ENCODE data around the gene SCN3A.

The SCN3A gene

GRCh38 chr2:165164201-165164600 lies 39.6 kb downstream of the SCN3A start:
- no peak overlapping the region for H3K4me3 ChIP-seq (ENCODE audit: low read depth, low read length)
- DNase-seq (ENCODE audit: low read depth), result no peak
- TF ChIP-seq CTCF (IDR thresholded peaks at IDR 0.05; ENCODE audit: low read depth, low read length, missing control alignments), result no peak

- TF ChIP-seq CTCF (IDR thresholded peaks at IDR 0.05; ENCODE audit: low read depth, low read length, missing control alignments), result no peak
- no peak overlapping the region for H3K4me3 ChIP-seq (ENCODE audit: low read depth, low read length)
- DNase-seq (ENCODE audit: low read depth), result no peak
Measured at GRCh38 chr2:165163761-165164160, 40.1 kb downstream of the SCN3A start.

- no peak for TF ChIP-seq CTCF (IDR thresholded peaks at IDR 0.05; ENCODE audit: low read depth, low read length, missing control alignments)
- DNase-seq (ENCODE audit: low read depth), result no peak
- no peak overlapping the region for H3K4me3 ChIP-seq (ENCODE audit: low read depth, low read length)
Measured at GRCh38 chr2:165162466-165162865, 41.4 kb downstream of the SCN3A start.

GRCh38 chr2:165161510-165161909 lies 42.3 kb downstream of the SCN3A start:
- TF ChIP-seq CTCF (IDR thresholded peaks at IDR 0.05; ENCODE audit: low read depth, low read length, missing control alignments), result no peak
- H3K4me3 ChIP-seq (ENCODE audit: low read depth, low read length), result no peak overlapping the region
- DNase-seq (ENCODE audit: low read depth), result no peak

GRCh38 chr2:165157160-165157559 lies 46.7 kb downstream of the SCN3A start:
- TF ChIP-seq CTCF (IDR thresholded peaks at IDR 0.05; ENCODE audit: low read depth, low read length, missing control alignments), result no peak
- no peak for DNase-seq (ENCODE audit: low read depth)
- no peak overlapping the region for H3K4me3 ChIP-seq (ENCODE audit: low read depth, low read length)

GRCh38 chr2:165155152-165155551 lies 48.7 kb downstream of the SCN3A start:
- DNase-seq (ENCODE audit: low read depth), result no peak
- no peak for TF ChIP-seq CTCF (IDR thresholded peaks at IDR 0.05; ENCODE audit: low read depth, low read length, missing control alignments)
- no peak overlapping the region for H3K4me3 ChIP-seq (ENCODE audit: low read depth, low read length)

GRCh38 chr2:165149439-165149838 lies 54.4 kb downstream of the SCN3A start:
- no peak overlapping the region for H3K4me3 ChIP-seq (ENCODE audit: low read depth, low read length)
- no peak for TF ChIP-seq CTCF (IDR thresholded peaks at IDR 0.05; ENCODE audit: low read depth, low read length, missing control alignments)
- DNase-seq (ENCODE audit: low read depth), result peak; percentile 47

Data from GM12864 (cell line).